GM18508 (cell line): ENCODE results near the gene DACT1.
"Not testable (repeated sequence)": the region's sequence is repeated elsewhere in the genome, so short reads cannot be mapped to it uniquely, and the experiment has no call there.

Experiments
- ATAC-seq: cut with Tn5 transposase; IDR thresholded peaks from one replicate; pipeline ENCODE4 v1.9.1; 2021; ENCODE audit warnings: moderate number of reproducible peaks; ENCODE audit not compliant: insufficient read depth, unreplicated experiment

DACT1 gene

GRCh38 chr14:58637391-58638230, at the start of gene DACT1:
Gene DACT1 (plus strand): TSS chr14:58637962. CDS start chr14:58638203, 241 bp downstream.
- peak; percentile 35 for ATAC-seq

GRCh38 chr14:58588321-58588720, 49.4 kb upstream of the DACT1 start:
- ATAC-seq, result not testable (repeated sequence)

GRCh38 chr14:58593977-58594376, 43.8 kb upstream of the DACT1 start:
- ATAC-seq, result no peak

- ATAC-seq, result no peak
Observed at GRCh38 chr14:58597041-58597440, 40.7 kb upstream of the DACT1 start.

GRCh38 chr14:58598028-58598803, 39.5 kb upstream of the DACT1 start:
- no peak for ATAC-seq

GRCh38 chr14:58598804-58599525, 38.8 kb upstream of the DACT1 start:
- ATAC-seq, result no peak

- ATAC-seq, result no peak
Observed at GRCh38 chr14:58599707-58600106, 38.1 kb upstream of the DACT1 start.

GRCh38 chr14:58605465-58605864, 32.3 kb upstream of the DACT1 start:
- no peak for ATAC-seq

GRCh38 chr14:58607131-58607951, 30.4 kb upstream of the DACT1 start:
- no peak for ATAC-seq

- ATAC-seq, result no peak
Observed at GRCh38 chr14:58607952-58608317, 29.8 kb upstream of the DACT1 start.

- no peak for ATAC-seq
Observed at GRCh38 chr14:58617619-58618018, 20.1 kb upstream of the DACT1 start.

- no peak for ATAC-seq
Observed at GRCh38 chr14:58620011-58620410, 17.8 kb upstream of the DACT1 start.

- no peak for ATAC-seq
Observed at GRCh38 chr14:58625438-58625837, 12.3 kb upstream of the DACT1 start.

GRCh38 chr14:58626431-58626831, 11.3 kb upstream of the DACT1 start:
- no peak for ATAC-seq

GRCh38 chr14:58628406-58628805, 9.4 kb upstream of the DACT1 start:
- no peak for ATAC-seq

- no peak for ATAC-seq
Observed at GRCh38 chr14:58629281-58629680, 8.5 kb upstream of the DACT1 start.

- ATAC-seq, result no peak
Observed at GRCh38 chr14:58631732-58632131, 6.0 kb upstream of the DACT1 start.

GRCh38 chr14:58633831-58634230, 3.9 kb upstream of the DACT1 start:
- no peak for ATAC-seq

- no peak for ATAC-seq
Observed at GRCh38 chr14:58634406-58635090, 3.2 kb upstream of the DACT1 start.
